PC-3 (cell line): ENCODE data around the gene IL4I1. TPM values are rescaled to one million over a fixed set of nuclear protein-coding genes. Genes with fewer than 3 reads are reported as not detected.

Experiments
- ATAC-seq: fragments of 200-7000 bp; cut with Tn5 transposase; 2 replicates; pipeline ENCODE4 v1.9.1; 2020; ENCODE audit warnings: mild to moderate bottlenecking, moderate library complexity
- BruUV-seq: library from RNA; stranded (reverse); fragments of 400-500 nt; replicated peaks from 2 replicates; lab custom pipeline; 2021; lab: Mats Ljungman, UMichigan
- CTCF ChIA-PET: fragments of 300-600 bp; sonication (Branson Sonifier 250); formaldehyde crosslinking; loops from one replicate; lab custom pipeline; 2022; ENCODE audit warnings: antibody characterized with exemption; lab: Charles Lee
- POLR2A ChIA-PET: fragments of 300-600 bp; sonication (Branson Sonifier 250); formaldehyde crosslinking; loops from one replicate; lab custom pipeline; 2022; ENCODE audit warnings: antibody characterized with exemption; ENCODE audit not compliant: unreplicated experiment; lab: Charles Lee
- DNase-seq: peaks from one replicate; pipeline ENCODE4 v3.0.0-alpha.2; 2015
- H2AFZ ChIP-seq: fragments of 300-600 bp; sonication (generic); 2 replicates; pipeline ENCODE4 v1.6.0; 2016; ENCODE audit warnings: antibody characterized with exemption, low read length
- H3F3A ChIP-seq: fragments of 300-600 bp; sonication (generic); one replicate; pipeline ENCODE4 v1.6.0; 2017; ENCODE audit warnings: antibody characterized with exemption, low read length, control low read depth, mild to moderate bottlenecking; ENCODE audit not compliant: unreplicated experiment
- H3K27ac ChIP-seq: fragments of 300-600 bp; sonication (generic); 2 replicates; pipeline ENCODE4 v1.5.1; 2016; ENCODE audit warnings: mild to moderate bottlenecking, low read length
- H3K27me3 ChIP-seq: fragments of 300-600 bp; sonication (generic); 2 replicates; pipeline ENCODE4 v1.6.1; 2016; ENCODE audit warnings: low read length, mixed read lengths
- H3K36me3 ChIP-seq: fragments of 300-600 bp; sonication (generic); 2 replicates; pipeline ENCODE4 v1.6.1; 2016; ENCODE audit warnings: low read depth, mixed run types, low read length, mixed read lengths
- H3K4me1 ChIP-seq: fragments of 300-600 bp; sonication (generic); 2 replicates; pipeline ENCODE4 v1.5.1; 2016; ENCODE audit warnings: low read length; ENCODE audit not compliant: insufficient read depth
- H3K4me2 ChIP-seq: fragments of 300-600 bp; sonication (generic); 2 replicates; pipeline ENCODE4 v1.6.0; 2016; ENCODE audit warnings: low read length
- H3K4me3 ChIP-seq: fragments of 300-600 bp; sonication (generic); 2 replicates; pipeline ENCODE4 v1.5.1; 2016; ENCODE audit warnings: mild to moderate bottlenecking, low read length, mixed read lengths
- H3K79me2 ChIP-seq: fragments of 300-600 bp; sonication (generic); 2 replicates; pipeline ENCODE4 v1.6.1; 2017; ENCODE audit warnings: low read length, mixed read lengths
- H3K9ac ChIP-seq: fragments of 300-600 bp; sonication (generic); 2 replicates; pipeline ENCODE4 v1.6.0; 2016; ENCODE audit warnings: mild to moderate bottlenecking, low read length
- H3K9me2 ChIP-seq: fragments of 300-600 bp; sonication (generic); replicated peaks from 2 replicates; pipeline ENCODE4 v1.6.1; 2016; ENCODE audit warnings: mixed run types, low read length, mixed read lengths
- H3K9me3 ChIP-seq: fragments of 300-600 bp; sonication (generic); 2 replicates; pipeline ENCODE4 v1.6.1; 2016; ENCODE audit warnings: low read length, mixed read lengths
- H4K20me1 ChIP-seq: fragments of 300-600 bp; sonication (generic); 2 replicates; pipeline ENCODE4 v1.6.1; 2016; ENCODE audit warnings: low read length, mixed read lengths
- EZH2 ChIP-seq: fragments of 300-600 bp; sonication (generic); IDR thresholded peaks from one replicate; pipeline ENCODE4 v1.6.1; 2017; ENCODE audit warnings: antibody characterized with exemption, mild to moderate bottlenecking, low read length; ENCODE audit not compliant: unreplicated experiment
- EZH2phosphoT487 ChIP-seq: fragments of 300-600 bp; sonication (generic); IDR thresholded peaks from 2 replicates; pipeline ENCODE4 v1.6.1; 2018; ENCODE audit warnings: mild to moderate bottlenecking, antibody characterized with exemption, low read length, borderline replicate concordance
- intact Hi-C: fragments of 100-400 bp; cut with micrococcal nuclease; formaldehyde crosslinking; loops from 2 replicates; pipeline ENCODE4 v1.9.0; 2023
- total RNA-seq: library from RNA; depleted of rRNA; stranded (reverse); fragments of >200 nt; gene quantifications from 2 replicates; pipeline ENCODE4 v1.2.3, GENCODE V29; 2014
- TF ChIP-seq, protein P1 (sequence below): fragments of 300-600 bp; sonication (generic); conservative IDR thresholded peaks from 2 replicates; pipeline ENCODE4 v1.5.1; 2017; ENCODE audit warnings: antibody characterized with exemption, low read depth, mild to moderate bottlenecking, low read length

Gene IL4I1
- total RNA-seq, 1 experiment from 2014 or later, result 2.2 TPM

- TF ChIP-seq EZH2 (no peak), EZH2phosphoT487 (no peak)
- TF ChIP-seq, protein P1, sequence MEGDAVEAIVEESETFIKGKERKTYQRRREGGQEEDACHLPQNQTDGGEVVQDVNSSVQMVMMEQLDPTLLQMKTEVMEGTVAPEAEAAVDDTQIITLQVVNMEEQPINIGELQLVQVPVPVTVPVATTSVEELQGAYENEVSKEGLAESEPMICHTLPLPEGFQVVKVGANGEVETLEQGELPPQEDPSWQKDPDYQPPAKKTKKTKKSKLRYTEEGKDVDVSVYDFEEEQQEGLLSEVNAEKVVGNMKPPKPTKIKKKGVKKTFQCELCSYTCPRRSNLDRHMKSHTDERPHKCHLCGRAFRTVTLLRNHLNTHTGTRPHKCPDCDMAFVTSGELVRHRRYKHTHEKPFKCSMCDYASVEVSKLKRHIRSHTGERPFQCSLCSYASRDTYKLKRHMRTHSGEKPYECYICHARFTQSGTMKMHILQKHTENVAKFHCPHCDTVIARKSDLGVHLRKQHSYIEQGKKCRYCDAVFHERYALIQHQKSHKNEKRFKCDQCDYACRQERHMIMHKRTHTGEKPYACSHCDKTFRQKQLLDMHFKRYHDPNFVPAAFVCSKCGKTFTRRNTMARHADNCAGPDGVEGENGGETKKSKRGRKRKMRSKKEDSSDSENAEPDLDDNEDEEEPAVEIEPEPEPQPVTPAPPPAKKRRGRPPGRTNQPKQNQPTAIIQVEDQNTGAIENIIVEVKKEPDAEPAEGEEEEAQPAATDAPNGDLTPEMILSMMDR, result no peak
- H4K20me1 ChIP-seq, result no peaks in the 10 kb centered on the region
- H3K4me1 ChIP-seq, result peaks cover 24% of the 10 kb centered on the region
- peaks cover 12% of the 10 kb centered on the region for H3K79me2 ChIP-seq
- no peak overlapping the region for H3K4me2 ChIP-seq
- H3K4me3 ChIP-seq, result no peak overlapping the region
- H3F3A ChIP-seq, result no peaks in the 10 kb centered on the region
- no peaks in the 10 kb centered on the region for H3K9me2 ChIP-seq
- intact Hi-C loops, result loop anchor here (5.0 kb wide), 1 partner anchor 94 kb away; no protein-coding TSS in a partner anchor
- H3K9ac ChIP-seq, result no peak overlapping the region
- ATAC-seq, result no peak
- no TSS peak for BruUV-seq
- H3K9me3 ChIP-seq, result no peaks in the 10 kb centered on the region
- no peak for DNase-seq
- no peak overlapping the region for H2AFZ ChIP-seq
- no peak overlapping the region for H3K27ac ChIP-seq
- CTCF ChIA-PET, result no interaction called here
- POLR2A ChIA-PET, result no interaction called here
- H3K27me3 ChIP-seq, result no peaks in the 10 kb centered on the region
- H3K36me3 ChIP-seq, result no peaks in the 10 kb centered on the region
These were observed 50.3 kb downstream of the IL4I1 start for GRCh38 chr19:49846408-49846807.

- ATAC-seq (no peak), DNase-seq (no peak)
- TF ChIP-seq EZH2phosphoT487 (no peak), EZH2 (no peak)
- TF ChIP-seq, protein P1, result no peak
- Histone ChIP-seq H3K4me2 (no peak overlapping the region), H3K9ac (no peak overlapping the region), H3K4me3 (no peak overlapping the region), H3K79me2 (peaks cover 12% of the 10 kb centered on the region), H3K27me3 (no peaks in the 10 kb centered on the region), H3K9me2 (no peaks in the 10 kb centered on the region), H3K27ac (no peak overlapping the region), H4K20me1 (no peaks in the 10 kb centered on the region), H3K4me1 (peaks cover 24% of the 10 kb centered on the region), H3F3A (no peaks in the 10 kb centered on the region), H2AFZ (no peak overlapping the region), H3K9me3 (no peaks in the 10 kb centered on the region), H3K36me3 (no peaks in the 10 kb centered on the region)
- POLR2A ChIA-PET, result no interaction called here
- intact Hi-C loops, result loop anchor here (5.0 kb wide), 1 partner anchor 93 kb away; no protein-coding TSS in a partner anchor
- CTCF ChIA-PET, result no interaction called here
- BruUV-seq, result no TSS peak
These were observed 51.3 kb downstream of the IL4I1 start for GRCh38 chr19:49845414-49845813.
